Medulla oblongata (tissue), 1 donor: ENCODE data around the gene CTNNA3.
A peak's percentile ranks its signal among the peaks of the same experiment; 100 is the strongest.

Source experiments
- DNase-seq: peaks from one replicate; pipeline ENCODE4 v3.0.0-alpha.2; 2015; ENCODE audit errors: extremely low spot score

CTNNA3 gene

GRCh38 chr10:66755474-66755873 lies 940.5 kb downstream of the CTNNA3 start:
- no peak for DNase-seq

DNA sequence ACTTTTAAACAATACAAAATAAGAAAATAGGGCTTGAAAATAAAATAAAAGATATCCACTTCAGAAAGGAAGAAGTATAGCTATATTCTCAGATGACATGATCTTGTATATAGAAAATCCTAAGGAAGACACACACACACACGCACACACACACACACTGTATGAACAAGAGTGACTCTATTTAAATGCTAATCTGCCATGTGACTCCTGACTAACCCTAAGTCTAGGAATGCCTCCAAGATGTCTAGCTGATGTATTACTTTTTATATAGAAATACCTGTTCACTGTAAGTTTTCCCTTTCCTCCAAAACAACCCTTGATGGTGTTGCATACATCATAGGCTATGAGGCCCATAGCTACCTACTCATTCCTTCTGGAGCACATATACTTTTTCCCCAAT lies 943.3 kb downstream of the CTNNA3 start:
- no peak for DNase-seq

- DNase-seq = no peak
These were observed 947.8 kb downstream of the CTNNA3 start for GRCh38 chr10:66748217-66748616.

DNA sequence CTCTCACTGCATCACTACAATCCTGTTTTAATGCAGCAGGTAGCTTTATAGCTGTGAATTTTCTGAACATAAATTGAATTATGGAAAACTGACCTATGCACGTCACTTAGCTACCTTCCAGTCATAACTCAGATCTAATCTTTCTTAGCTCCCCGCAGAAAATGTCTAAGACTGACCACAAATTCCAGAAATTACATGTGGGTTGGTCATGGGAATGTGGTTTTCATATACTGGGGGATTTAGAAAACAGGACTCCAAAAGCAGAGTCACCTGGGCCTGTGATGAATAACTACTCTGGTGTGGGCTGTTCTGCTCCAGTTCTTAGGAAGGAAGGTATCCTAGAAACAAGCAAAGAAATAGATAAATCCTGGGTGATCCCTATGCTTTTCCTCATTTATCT lies 948.5 kb downstream of the CTNNA3 start:
- DNase-seq = no peak

DNA sequence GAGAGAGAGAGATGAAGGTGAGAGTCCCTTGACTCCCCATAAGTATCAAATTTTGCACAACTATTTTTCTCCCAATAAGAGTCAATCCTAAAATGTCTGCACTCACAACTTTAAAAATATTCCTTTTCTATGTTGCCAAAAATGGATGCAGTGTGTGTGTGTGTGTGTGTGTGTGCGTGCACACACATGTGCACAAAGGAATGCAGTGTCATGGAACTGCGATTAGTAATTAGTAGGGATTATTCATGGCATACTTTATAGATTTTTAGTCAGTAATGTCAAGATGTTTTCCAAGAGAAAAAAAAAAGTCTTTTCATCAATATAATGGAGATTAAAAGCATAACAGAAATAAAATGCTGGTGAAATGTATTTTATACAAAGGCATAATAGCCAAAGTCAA lies 949.3 kb downstream of the CTNNA3 start:
- no peak for DNase-seq

GRCh38 chr10:66746246-66746645 lies 949.7 kb downstream of the CTNNA3 start:
- DNase-seq = no peak

- no peak for DNase-seq
These were observed 951.1 kb downstream of the CTNNA3 start for GRCh38 chr10:66744915-66745314.

GRCh38 chr10:66737241-66737640 lies 958.8 kb downstream of the CTNNA3 start:
- no peak for DNase-seq

- DNase-seq = peak; percentile 40
These were observed 972.2 kb downstream of the CTNNA3 start for GRCh38 chr10:66723608-66724400.

- DNase-seq = no peak
These were observed 976.5 kb downstream of the CTNNA3 start for GRCh38 chr10:66719483-66719882.

DNA sequence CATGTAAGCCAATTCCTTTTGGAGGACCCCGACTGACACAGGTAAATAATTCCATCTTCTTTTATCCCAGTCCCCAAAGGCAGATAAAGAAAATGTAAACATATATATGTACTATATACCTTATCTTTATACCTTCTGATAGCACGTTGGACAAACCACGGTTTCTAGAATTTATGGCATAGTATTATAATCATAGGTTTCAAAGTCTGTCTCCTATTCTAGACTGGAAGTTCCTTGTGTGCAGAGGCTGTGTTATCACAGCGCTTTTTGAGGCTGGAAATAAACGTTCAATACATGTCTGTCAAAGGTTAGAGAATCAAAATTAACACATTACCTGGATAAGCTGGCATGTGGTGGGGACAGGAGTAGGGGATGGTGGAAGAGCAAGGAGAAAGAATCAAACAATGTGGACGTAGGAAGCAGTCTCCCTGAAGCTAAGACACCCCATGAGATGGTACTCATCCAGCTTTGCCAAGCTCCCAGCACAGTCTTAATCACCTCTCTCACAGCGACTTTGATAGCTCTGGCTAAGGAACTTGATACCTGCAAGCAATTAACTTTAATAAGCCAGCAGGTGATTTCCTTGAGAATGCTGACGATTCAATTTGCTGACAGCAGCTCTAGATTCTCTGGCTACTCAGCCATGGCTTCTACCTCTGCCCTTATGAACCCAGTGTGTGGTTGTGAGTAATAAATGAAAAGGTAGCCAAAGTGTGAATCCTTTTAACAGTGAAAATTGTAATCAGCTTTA lies 978.6 kb downstream of the CTNNA3 start:
- no peak for DNase-seq

DNA sequence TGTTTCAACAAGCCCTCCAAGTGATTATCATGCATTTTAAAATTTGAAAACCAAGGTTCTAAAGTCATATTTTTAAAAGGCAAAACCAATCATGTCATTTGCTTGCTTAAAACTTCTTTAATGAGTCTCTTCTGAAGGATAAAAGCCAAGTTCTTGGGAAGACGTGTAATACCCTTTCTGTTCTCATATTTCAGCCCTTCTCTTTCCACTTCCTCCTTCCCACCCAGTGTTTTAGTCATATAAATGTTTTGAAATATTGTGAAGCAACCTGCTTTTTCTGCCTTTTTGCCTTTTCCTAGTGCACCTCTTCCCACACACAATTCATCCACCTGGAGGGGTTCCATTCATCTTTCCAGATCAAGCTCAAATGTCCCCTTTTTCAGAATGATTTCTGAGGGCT lies 981.3 kb downstream of the CTNNA3 start:
- no peak for DNase-seq

- DNase-seq = no peak
These were observed 982.6 kb downstream of the CTNNA3 start for GRCh38 chr10:66713387-66713786.

GRCh38 chr10:66698069-66698468 lies 997.9 kb downstream of the CTNNA3 start:
- DNase-seq = no peak

GRCh38 chr10:66695046-66695445 lies 1000.9 kb downstream of the CTNNA3 start:
- DNase-seq = no peak

DNA sequence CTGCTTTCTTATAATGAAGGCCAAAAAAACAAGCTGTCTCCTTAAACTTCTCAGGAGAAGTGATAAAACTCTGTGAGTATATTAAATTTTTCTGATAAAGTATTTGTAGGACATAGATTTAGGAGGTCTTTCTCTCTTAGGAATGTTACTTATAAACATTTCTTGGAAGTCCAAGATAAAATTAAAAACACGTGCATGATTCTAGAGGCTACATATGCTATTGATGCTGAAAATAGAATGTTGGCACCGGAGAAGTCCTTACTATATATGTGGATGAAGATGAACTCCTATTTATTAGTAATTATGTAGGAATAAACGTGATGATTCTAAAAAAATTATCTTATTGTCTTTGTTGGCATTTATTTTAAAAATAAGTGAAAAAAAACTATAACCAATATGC lies 1011.4 kb downstream of the CTNNA3 start:
- no peak for DNase-seq

GRCh38 chr10:66680886-66681285 lies 1015.1 kb downstream of the CTNNA3 start:
- no peak for DNase-seq

- no peak for DNase-seq
These were observed 1017.5 kb downstream of the CTNNA3 start for GRCh38 chr10:66678521-66678920.

DNA sequence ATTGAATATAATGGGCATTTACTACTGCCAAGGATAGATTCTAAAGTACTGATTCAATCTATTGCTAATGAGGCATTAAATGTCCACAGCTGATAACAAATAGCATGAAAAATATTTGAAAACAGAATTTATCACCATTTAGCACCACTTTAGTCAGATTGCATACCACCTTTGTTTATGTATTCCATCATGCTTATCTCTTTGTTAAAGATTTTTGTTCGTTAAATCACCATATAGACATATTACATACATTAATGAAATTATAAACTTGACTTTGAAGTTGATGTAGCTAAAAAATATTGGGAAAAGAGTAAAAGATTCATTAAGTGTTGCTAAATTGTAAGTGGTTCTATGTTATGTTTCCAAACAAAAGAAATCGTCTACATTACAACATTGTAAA lies 1022.9 kb downstream of the CTNNA3 start:
- no peak for DNase-seq

DNA sequence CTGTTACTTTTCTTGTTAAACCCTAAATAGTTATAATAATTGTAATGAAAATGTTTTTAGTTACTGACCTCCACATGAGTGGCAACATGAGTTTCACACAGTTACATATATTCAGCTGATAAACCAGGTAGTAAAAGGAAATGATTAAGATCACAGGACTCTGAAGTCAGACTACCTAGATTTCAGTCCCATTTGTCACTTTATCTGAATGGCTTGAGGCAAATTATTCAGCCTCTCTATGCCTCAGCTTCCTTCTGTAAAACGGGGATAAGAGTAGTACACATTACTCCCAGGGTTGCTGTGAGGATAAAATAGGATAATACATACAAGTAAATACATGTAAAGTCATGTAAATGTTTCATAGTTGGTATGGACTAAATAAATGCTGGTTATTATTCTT lies 1024.4 kb downstream of the CTNNA3 start:
- DNase-seq = no peak

DNA sequence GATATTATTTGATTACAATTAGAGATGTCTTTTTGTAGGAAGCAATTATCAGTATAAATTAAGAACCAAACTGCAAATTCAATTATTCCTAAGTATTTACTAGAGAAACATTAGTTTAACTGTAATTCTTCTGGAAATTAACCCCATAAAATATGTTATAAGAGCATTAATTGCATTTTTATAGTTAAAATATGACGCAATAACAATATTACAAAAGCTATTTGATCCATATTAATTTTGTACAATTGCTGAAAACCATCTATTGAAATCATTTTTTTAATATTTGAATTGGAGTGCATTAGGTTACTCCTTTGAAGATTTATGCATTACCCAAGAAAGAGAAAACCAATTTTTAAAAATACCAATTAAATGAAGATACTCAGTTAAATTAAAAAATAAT lies 1024.9 kb downstream of the CTNNA3 start:
- no peak for DNase-seq

DNA sequence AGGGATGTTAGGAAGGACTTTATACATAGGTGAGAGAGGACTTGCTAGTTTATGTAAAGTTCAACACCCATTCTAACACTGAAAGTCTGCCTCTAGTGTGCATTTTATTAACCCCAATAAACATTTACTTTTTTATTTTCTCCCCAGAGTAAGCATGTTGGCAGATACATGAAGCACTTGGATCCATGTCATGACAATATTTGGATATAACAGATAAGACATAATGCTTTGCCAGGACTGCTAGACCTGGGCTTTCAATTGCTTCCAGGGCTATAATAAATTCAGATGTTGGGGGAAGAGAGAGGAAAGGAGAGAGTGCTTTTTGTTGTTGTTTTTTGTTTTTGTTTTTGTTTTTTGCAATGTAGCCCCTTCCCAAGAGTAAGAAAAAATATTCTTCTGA lies 1039.5 kb downstream of the CTNNA3 start:
- DNase-seq = no peak

DNA sequence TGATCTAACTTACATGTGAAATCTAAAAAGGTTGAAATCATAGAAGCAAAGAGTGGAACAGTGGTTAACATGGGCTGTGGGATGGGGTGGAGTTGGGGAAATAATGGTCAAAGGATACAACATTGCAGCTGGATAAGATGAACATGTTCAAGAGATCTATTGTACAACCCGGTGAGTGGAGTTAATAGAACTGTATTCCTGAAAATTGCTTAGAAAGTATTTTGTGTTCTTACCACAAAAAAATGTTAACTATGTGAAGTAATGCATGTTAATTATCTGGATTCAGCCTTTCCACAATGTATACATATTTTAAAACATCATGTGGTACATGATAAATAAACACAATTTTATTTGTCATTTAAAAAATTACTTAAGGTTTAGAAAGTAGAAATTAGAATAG lies 1041.1 kb downstream of the CTNNA3 start:
- DNase-seq = no peak
